GM18507 (cell line): ENCODE data around the gene TRIM24.
"Not testable (repeated sequence)": the region's sequence is repeated elsewhere in the genome, so short reads cannot be mapped to it uniquely, and the experiment has no call there.

Experiments used
- DNase-seq: peaks from one replicate; pipeline ENCODE4 v3.0.0; 2011; ENCODE audit warnings: low read depth; ENCODE audit not compliant: insufficient read length; ENCODE audit errors: extremely low spot score
- FAIRE-seq: peaks from 2 replicates; lab custom pipeline; 2011; peaks lifted over from hg19 to GRCh38; lab: Jason Lieb, UNC

Gene TRIM24

DNA sequence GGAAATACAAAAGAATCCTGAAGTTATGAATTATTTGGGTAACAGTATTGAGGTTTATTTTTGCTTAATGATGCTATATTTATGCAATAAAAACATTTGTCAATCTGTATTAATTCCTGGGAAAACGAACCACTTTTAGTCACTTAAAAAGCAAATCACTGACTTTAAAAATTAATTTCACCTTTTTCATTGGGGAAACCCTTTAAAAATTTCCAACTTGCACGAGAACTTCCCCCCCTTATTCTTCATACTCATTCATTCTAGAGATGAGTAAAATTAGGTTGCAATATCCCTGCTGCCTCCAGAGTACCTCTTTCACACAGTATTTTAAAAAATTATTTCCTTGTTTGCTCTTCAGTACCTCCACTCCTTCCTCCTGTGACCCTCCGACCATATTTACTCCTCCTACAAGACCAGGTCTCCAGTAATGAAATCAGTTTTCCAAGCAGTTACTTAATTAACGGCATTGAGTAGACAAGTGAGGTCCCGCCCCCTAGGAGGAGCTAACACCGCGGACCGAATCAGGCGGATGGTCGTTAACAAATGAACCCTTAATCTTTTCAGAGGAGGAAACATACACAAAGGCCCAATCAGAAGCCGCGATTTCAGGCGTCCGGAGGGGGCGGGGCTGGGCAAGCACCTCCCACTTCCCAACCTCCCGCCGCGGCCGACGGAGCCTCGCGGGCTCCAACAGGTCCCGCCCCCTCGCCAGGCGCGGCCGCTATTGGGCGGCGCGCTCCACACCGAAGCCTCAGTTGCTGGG, 465 bp upstream of the TRIM24 start:
- DNase-seq (peak; percentile 82), FAIRE-seq (peak; percentile 98)

DNA sequence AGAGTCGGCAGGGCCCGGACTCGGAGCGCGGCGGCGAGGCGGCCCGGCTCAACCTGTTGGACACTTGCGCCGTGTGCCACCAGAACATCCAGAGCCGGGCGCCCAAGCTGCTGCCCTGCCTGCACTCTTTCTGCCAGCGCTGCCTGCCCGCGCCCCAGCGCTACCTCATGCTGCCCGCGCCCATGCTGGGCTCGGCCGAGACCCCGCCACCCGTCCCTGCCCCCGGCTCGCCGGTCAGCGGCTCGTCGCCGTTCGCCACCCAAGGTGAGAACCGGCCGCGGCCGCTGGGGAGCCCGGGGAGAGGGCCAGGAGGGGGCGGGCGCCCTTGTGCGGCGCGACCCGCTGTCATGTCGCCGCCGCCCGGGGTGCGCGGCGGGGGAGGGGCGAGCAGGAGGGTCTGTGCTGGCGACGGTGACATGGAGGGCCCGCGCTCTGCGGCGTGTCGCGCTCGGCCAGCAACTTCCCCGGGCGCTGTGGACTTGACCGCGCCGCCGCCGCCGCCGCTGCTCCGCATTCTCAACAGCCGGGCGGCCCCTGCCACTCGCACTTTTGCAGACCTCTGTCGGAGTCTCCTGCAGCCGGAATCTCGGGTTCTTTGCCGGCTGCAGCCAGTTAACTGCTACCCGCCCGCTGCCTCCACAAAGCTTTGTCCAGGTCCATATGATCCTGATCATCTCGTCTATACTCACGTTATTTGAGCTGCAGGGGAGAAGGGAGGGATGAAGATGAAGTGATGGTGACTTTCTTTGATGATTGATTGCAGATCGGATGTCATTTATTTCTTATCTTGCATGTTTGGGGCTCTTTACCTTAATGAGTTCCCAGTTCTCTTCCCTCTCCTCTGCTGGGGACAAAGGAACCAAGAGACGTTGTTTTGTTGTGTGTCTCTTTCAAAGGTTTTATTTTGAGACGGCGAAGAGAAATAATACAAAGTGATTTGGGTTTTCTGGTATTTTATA, 869 bp downstream of the TRIM24 start:
- no peak for DNase-seq
- FAIRE-seq: peak; percentile 56

DNA sequence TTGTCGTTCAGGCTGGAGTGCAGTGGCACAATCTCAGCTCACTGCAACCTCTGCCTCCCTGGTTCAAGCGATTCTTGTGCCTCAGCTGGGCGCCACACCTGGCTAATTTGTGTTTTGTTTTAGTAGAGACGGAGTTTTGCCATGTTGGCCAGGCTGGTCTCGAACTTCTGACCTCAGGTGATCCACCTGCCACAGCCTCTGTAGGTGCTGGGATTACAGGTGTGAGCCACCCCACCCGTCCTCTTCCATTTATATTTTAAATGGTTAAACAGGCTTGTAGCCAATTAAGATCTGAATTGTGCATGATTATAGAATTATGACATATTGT, 3.2 kb downstream of the TRIM24 start:
- FAIRE-seq, DNase-seq: not testable (repeated sequence)

DNA sequence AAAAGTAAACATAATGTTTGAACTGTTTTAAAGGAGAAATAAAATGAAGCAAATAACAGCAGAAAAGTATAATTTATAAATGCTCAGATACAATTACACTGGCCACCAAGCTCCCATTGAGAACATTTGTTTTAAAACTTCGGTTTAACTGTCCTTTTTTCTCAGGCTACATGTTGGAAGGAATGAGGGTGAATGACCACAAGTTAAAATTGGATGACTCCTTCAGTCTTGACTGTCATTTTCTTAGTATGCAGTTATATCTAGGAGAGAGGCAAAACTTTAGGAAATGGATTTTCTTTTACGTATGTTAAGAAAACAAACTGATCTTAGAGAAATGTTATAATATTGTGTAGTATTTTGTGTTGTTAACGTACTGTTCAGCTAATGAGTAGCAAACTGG, 5.0 kb downstream of the TRIM24 start:
- DNase-seq (no peak), FAIRE-seq (no peak)

DNA sequence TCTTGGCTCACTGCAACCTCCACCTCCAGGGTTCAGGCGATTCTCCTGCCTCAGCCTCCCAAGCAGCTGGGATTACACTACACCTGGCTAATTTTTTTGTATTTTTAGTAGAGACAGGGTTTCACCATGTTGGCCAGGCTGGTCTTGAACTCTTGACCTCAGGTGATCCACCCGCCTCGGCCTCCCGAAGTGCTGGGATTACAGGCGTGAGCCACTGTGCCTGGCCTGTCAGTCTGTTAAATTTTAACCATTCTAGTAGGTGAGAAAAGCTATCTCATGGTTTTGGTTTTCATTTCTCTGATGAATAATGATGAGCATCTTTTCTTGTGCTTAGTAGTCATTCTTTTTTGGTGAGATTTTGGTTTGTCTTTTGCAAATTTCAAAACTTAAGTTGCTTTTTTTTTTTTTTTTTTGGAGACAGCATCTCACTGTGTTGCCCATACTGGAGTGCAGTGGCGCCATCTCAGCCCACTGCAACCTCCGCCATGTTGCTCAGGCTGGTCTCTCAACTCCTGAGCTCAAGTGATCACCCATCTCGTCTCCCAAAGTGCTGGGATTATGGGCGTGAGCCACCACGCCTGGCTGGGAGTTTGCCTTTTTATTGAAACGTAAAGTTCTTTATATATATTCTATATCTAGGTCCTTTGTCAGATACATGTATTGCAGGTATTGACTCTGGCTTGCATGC, 6.2 kb downstream of the TRIM24 start:
- peak; percentile 12 for FAIRE-seq
- not testable (repeated sequence) for DNase-seq

DNA sequence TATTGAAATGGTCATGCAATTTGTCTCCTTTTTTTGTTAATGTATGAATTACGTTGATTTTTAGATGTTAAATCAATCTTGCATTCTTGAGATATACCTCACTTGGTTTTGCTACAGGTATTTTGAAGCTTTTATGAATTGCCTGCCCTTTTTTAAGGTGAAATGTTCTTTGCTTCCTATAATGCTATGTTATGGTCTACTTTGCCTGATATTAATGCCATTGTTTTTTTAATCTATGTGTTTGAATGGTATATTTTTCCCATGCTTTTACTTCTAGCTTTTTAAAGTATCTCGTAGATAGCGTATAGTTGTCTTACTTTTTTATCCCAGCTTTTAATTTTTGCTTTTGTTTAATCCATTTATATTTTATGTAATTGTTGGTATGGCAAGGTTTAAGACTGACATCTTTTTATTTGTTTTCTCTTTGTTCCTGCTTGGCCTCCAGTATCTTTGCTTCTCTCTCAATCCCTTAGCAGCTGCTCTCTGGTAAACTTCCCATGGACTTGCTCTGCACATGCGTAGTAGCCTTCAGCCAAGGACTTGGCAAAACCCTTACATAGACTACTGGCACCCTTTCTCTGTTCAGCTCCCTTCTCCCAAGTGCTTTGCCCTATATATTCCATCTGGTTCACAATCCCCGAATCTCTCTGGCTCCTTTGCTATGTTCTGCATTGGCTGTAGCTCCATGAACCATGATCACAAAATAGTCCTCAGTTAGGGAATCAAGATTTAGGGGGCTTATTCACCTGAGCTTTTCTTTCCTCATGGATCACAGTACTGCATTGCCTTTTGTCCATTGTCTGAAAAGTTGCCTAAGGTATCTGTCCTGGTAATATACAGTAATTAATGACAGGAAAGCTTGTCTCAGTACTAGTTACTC, 8.4 kb downstream of the TRIM24 start:
- FAIRE-seq (no peak), DNase-seq (no peak)

DNA sequence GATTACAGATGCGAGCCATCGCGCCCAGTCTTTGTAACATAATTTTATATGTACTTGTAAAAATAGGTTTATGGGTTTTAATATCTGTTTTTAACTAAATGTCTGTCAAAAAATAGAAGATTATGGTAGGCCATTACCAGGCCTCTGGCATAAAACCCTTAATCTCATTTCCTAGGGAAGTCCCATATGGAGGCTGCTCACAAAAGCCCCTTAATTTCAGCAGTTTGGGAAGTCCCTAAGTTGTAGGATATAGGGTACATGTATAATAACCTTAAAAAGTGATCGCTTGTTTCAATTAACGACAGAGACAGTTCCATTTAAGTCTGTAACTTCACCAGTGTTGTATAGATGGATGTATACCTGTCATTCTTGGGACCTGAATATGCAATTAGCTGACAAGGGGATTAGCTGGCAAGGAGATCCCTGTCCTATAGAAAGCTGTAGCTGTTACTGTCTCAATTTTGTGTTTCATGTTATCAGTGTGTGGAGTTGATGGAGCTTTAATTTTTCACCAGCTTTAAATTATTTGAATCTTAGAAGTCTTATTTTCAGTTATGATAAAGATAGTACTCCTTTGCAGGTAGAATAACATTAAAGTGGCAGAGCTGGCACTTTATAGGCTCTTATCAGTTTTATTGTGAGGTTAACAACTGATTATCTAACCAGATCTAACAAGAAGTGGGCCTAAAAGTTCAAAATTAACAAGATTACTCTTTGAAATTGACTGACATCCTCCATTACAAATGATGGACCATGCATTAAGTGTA, 10.5 kb downstream of the TRIM24 start:
- FAIRE-seq (no peak), DNase-seq (no peak)

DNA sequence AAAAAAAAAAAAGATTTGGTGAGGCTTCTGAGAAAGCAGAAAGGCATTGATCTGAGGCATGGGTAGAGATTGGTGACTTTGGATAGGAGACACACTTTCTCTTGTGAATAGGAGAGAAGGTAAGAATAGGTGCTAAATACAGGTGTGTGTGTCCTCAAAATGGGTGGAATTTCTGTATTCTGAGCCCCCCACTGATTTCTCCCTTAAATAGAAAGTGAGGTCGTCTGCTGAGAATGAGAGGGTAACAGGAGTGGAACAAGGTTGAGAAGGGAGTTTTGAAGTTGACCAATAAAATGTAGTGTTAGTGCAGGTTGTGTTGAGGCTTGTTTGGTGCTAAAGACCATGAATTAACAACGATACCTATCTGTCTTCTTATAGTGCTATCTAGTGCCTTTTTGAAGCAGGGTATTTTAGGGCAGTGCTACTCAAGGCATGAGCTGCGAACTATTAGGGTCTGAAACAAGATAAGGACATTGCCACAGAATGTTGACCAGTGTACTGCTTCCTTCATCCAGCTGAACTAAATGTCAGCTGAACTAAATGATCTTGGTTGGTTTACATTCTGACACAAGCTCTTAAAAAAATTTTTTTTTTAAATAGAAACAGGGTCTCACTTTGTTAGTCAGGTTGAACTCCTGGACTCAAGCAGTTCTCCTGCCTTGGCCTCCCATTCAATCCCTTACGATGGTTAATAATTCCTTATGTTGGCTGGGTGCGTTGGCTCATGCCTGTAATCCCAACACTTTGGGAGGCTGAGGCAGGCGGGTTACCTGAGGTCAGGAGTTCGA, 12.4 kb downstream of the TRIM24 start:
- no peak for DNase-seq
- no peak for FAIRE-seq

DNA sequence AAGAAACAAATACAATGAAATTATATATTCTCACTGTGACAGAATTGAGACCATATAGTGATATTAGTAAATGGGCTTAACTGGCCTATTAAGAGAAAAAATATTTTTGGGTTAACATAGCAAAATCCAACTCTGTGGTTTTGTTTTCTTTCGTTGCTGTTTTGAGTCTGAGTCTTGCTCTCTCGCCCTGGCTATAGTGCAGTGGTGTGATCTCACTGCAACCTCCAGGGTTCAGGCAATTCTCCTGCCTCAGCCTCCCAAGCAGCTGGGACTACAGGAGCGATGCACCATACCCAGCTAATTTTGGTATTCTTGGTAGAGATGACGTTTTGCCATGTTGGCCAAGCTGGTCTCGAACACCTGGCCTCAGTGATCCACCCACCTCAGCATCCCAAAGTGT, 15.3 kb downstream of the TRIM24 start:
- no peak for DNase-seq
- FAIRE-seq: no peak

DNA sequence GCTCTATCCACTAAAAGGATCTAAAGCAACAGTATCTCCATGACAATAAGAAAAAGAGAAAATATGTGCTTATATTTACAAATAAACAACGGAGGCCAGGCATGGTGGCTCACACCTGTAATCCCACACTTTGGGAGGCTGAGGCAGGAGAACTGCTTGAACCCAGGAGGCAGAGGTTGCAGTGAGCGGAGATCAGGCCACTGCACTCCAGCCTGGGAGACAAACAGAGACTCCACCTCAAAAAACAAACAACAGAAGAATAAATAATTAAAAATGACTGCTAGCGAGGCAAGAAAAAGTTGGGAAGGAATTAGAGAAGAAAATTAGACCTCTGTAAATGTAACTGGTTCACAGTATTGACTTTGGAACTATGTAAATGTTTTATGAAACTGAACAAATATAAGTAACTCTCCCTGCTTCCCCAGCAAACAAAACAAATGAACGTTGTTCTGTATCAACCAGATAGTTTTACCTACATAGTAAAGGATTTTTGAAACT, 17.1 kb downstream of the TRIM24 start:
- no peak for FAIRE-seq
- DNase-seq: no peak

DNA sequence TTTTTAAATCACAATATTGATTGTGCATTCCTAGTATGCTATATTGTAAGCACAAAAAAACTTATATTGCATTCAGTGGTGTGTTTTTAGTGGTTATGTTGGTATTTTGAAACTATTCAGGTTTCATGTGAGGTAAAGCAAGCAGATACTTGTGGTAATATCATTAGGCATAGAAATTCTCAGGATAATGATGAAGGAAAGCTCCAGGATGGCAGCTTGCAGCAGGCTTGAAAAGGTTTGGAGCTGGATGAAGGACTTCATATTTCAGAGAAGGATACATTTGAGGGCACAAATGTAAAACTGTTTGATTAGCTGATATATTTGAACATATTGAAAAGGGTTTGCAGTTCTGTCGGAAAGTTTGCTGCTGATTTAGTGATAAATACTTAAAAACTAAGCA, 17.5 kb downstream of the TRIM24 start:
- peak; percentile 46 for FAIRE-seq

DNA sequence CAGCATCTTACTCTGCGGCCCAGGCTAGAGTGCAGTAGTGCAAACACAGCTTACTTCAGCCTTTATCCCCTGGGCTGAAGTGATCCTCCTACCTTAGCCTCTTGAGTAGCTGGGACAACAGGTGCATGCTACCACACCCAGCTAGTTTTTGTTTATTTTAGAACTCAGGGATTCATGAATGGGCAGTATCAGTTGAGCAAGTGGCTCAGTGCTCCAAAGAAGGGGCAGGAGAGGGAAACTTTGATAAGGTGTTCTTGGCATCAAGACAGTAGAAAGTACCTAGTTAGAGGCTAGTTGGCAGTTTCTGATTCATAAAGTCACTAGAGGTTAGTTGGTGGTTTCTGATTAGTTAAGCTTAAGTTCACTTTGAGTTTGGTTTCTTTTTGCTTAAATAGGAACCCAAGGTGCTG, 18.4 kb downstream of the TRIM24 start:
- FAIRE-seq: peak; percentile 68

More for the DNA sequence above, 17.5 kb downstream of the TRIM24 start:
- no peak for DNase-seq

DNA sequence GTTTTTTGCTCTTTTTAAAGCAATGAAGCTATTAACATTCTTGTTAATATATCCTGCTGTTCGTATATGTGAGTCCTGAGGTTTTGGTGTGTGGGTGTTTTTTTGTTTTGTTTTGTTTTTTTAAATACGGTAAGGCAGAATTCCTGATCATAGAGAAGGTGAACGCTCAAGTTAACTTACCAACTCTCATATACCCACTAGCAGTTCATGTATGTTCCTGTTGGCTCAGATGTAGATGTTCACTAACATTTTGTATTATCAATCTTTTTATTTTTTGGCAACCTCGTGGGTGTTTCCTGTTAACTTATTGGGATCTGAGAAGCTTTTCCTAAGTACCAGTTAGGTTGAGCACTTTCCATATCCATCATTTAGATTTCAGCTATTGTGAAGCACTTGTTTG, 20.5 kb downstream of the TRIM24 start:
- no peak for FAIRE-seq
- DNase-seq: no peak

More for the DNA sequence above, 18.4 kb downstream of the TRIM24 start:
- peak; percentile 2 for DNase-seq

DNA sequence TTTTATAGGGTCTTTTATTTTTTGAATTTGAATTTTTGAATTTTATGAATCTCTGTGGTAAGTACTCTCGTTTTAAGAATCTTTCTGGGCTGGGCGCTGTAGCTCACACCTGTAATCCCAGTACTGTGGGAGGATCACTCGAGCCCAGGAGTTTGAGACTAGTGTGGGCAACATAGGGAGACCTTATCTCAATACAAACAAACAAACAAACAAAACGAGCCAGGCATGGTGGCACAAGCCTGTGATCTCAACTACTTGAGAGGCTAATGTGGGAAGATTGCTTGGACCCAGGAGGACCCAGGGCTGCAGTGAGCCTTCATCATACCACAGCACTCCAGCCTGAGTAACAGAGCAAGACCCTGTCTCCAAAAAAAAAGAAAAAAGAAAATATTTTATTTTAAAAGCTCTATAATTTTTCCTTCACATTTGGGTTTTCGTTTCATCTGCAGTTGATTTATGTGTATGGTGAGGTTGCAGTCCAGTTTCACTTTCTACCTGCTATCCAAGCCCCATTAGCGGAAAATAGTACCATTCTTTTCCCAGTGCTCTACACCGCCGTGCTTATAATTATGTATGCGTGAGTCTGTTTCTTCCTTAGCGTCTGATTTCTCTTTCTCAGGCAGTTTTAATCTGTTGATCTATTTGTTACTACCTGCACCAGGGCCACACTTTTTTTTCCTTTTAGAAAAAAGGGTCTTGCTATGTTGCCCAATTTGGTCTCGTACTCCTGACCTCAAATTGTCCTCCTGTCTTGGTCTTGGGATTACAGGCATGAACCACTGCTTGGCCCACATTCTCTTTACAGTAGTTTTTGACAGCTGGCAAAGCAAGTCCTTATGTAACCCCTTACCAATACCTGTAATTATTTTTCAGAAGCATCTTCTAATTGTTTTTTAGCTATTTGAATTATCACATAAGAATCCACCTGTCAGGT, 21.7 kb downstream of the TRIM24 start:
- FAIRE-seq (no peak), DNase-seq (no peak)

DNA sequence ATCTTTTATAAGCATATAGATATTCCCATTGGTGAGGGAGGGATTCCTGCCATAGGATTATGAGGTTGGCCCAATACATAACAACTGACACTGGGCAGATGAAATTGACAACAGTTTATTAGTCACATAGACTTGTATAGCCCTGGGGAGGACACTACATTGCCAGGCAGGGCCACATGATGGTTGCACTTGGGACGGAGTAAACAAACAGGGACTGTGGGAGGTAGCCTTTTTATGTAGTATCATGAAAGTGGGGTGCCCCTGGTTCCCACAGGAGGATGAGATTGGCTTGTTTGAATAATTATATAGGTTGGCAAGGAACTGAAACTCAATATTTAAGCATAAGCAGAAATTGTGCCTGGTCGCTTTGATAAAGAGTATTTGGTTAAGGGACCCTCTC, 23.5 kb downstream of the TRIM24 start:
- DNase-seq (no peak), FAIRE-seq (peak; percentile 21)

DNA sequence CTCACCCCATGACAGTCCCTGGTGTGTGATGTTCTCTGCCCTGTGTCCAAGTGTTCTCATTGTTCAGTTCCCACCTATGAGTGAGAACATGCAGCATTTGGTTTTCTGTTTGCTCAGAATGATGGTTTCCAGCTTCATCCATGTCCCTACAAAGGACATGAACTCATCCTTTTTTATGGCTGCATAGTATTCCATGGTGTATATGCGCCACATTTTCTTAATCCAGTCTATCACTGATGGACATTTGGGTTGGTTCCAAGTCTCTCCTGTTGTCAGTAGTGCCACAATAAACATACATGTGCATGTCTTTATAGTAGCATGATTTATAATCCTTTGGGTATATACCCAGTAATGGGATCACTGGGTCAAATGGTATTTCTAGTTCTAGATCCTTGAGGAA, 25.4 kb downstream of the TRIM24 start:
- not testable (repeated sequence) for FAIRE-seq, DNase-seq
